ENCODE data around the gene TMEM131L.
"Not testable (repeated sequence)": the region's sequence is repeated elsewhere in the genome, so short reads cannot be mapped to it uniquely, and the experiment has no call there.

The TMEM131L gene

DNA sequence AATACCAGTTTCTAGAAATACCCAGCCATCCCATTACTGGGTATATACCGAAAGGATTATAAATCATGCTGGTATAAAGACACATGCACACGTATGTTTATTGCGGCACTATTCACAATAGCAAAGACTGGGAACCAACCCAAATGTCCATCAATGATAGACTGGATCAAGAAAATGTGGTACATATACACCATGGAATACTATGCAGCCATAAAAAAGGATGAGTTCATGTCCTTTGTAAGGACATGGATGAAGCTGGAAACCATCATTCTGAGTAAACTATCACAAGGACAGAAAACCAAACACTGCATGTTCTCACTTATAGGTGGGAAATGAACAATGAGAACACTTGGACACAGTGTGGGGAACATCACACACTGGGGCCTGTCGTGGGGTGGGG lies 4.6 kb upstream of the TMEM131L start:
- not testable (repeated sequence) for H3K36me3 ChIP-seq (ENCODE audit: insufficient read depth, low read length); H3K9ac ChIP-seq (ENCODE audit: low read depth, low read length); H3K4me1 ChIP-seq (ENCODE audit: insufficient read depth, low read length); H3K9me3 ChIP-seq (ENCODE audit: control insufficient read depth, insufficient read depth, low read length)

DNA sequence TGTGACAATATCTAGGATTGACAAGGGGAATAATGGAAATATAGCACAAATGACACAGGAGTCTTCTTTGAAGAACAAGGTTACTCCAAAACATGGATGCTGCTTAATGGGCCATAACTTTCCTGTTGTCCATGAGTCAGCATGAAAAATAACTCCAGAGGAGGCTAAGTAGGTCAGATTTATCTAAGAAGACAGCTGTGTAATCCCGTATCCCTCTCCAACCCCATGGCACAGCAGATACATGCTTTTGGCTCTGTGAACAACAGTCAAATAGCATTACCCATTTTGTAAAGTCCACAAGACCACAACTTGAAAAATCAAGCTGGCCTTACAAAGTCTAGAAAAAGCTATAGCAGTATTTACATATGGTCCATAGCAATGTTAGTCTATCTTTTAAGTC lies 2.1 kb upstream of the TMEM131L start:
- H3K36me3 ChIP-seq (ENCODE audit: insufficient read depth, low read length): no peaks in the 10 kb centered on the region
- H3K9ac ChIP-seq (ENCODE audit: low read depth, low read length): no peak overlapping the region
- no peaks in the 10 kb centered on the region for H3K9me3 ChIP-seq (ENCODE audit: control insufficient read depth, insufficient read depth, low read length)
- H3K4me1 ChIP-seq (ENCODE audit: insufficient read depth, low read length): no peaks in the 10 kb centered on the region

DNA sequence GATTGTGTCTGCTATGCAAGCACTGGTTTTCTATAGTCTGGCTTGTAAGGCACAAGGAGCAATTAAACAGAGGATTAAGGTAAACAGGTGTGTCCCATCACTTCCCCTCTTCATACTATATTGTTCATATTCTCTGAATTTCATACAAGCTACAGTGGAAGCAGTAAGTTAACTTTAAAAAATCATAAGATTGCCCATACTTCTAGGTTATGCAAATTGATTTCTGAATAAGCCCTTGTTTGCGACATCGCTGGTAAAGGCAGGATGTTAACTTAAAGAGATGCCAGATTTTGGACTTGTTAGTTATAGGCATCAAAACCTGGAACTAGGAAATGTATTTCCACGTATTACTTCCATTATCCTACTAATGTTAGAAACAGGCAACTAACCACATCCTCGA lies 1.0 kb upstream of the TMEM131L start:
- Histone ChIP-seq H3K9me3 (ENCODE audit: control insufficient read depth, insufficient read depth, low read length) (no peaks in the 10 kb centered on the region), H3K36me3 (ENCODE audit: insufficient read depth, low read length) (no peaks in the 10 kb centered on the region), H3K4me1 (ENCODE audit: insufficient read depth, low read length) (no peaks in the 10 kb centered on the region), H3K9ac (ENCODE audit: low read depth, low read length) (peak overlapping the region; percentile 80; the same call in 1 of the 2 replicates)

DNA sequence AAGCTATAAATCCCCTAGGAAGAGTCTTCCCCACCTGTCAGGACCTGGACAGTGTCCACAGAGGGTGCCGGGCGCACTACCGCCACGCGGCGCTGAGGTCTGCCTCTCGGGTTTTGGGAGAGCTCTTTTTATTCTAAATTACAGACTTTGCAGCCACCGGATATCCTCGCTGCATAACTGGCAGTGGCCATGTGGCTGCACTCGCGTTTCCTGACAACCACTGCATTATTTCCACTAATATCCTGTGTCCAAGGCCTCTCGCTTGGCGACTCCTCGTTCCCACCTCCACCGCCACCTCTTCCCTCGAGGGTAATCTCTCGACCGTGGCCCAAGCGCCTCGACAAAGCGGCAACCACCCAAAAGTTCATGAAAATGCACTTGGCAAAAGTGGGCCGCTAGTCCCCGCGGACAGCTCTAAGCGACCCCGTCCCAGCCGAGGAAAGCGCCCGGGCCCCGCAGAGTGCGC lies 512 bp upstream of the TMEM131L start:
- peak overlapping the region; percentile 80 for H3K9ac ChIP-seq (ENCODE audit: low read depth, low read length)

GRCh38 chr4:153466949-153467896 lies 1.1 kb downstream of the TMEM131L start:
- Histone ChIP-seq H3K9ac (ENCODE audit: low read depth, low read length) (peak overlapping the region; percentile 93), H3K9me3 (ENCODE audit: control insufficient read depth, insufficient read depth, low read length) (no peaks in the 10 kb centered on the region), H3K4me1 (ENCODE audit: insufficient read depth, low read length) (no peaks in the 10 kb centered on the region), H3K36me3 (ENCODE audit: insufficient read depth, low read length) (no peaks in the 10 kb centered on the region)

More for the DNA sequence above, 512 bp upstream of the TMEM131L start:
- no peaks in the 10 kb centered on the region for H3K36me3 ChIP-seq (ENCODE audit: insufficient read depth, low read length)
- H3K4me1 ChIP-seq (ENCODE audit: insufficient read depth, low read length): no peaks in the 10 kb centered on the region
- no peaks in the 10 kb centered on the region for H3K9me3 ChIP-seq (ENCODE audit: control insufficient read depth, insufficient read depth, low read length)

GRCh38 chr4:153467897-153468262 lies 1.7 kb downstream of the TMEM131L start:
- Histone ChIP-seq H3K9me3 (ENCODE audit: control insufficient read depth, insufficient read depth, low read length) (no peaks in the 10 kb centered on the region), H3K4me1 (ENCODE audit: insufficient read depth, low read length) (no peaks in the 10 kb centered on the region), H3K36me3 (ENCODE audit: insufficient read depth, low read length) (no peaks in the 10 kb centered on the region), H3K9ac (ENCODE audit: low read depth, low read length) (no peak overlapping the region; the same call in 1 of the 2 replicates)

- Histone ChIP-seq H3K4me1 (ENCODE audit: insufficient read depth, low read length) (no peaks in the 10 kb centered on the region), H3K36me3 (ENCODE audit: insufficient read depth, low read length) (no peaks in the 10 kb centered on the region), H3K9me3 (ENCODE audit: control insufficient read depth, insufficient read depth, low read length) (no peaks in the 10 kb centered on the region), H3K9ac (ENCODE audit: low read depth, low read length) (no peak overlapping the region)
Measured at GRCh38 chr4:153468587-153468986, 2.4 kb downstream of the TMEM131L start.

DNA sequence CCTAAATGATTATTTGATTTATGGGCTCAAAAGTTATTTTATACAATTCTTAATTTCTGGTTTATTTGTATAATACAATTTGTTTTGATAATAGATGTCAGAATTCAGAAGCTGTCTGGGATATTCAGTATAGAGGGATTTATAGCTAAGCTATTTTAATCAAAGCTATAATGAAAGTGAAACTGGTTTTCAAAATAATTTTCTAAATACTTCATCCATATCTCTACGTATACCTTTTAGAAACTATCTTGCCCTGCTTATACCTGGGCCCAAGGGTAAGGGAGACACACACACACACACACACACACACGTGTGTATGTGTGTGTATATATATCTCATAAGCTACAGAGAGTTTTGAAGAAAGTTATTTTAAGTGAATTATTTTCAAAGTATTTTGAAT lies 2.9 kb downstream of the TMEM131L start:
- H3K4me1 ChIP-seq (ENCODE audit: insufficient read depth, low read length): no peaks in the 10 kb centered on the region; the same call in 1 of the 2 replicates
- no peak overlapping the region for H3K9ac ChIP-seq (ENCODE audit: low read depth, low read length)
- no peaks in the 10 kb centered on the region for H3K36me3 ChIP-seq (ENCODE audit: insufficient read depth, low read length)
- H3K9me3 ChIP-seq (ENCODE audit: control insufficient read depth, insufficient read depth, low read length): no peaks in the 10 kb centered on the region

DNA sequence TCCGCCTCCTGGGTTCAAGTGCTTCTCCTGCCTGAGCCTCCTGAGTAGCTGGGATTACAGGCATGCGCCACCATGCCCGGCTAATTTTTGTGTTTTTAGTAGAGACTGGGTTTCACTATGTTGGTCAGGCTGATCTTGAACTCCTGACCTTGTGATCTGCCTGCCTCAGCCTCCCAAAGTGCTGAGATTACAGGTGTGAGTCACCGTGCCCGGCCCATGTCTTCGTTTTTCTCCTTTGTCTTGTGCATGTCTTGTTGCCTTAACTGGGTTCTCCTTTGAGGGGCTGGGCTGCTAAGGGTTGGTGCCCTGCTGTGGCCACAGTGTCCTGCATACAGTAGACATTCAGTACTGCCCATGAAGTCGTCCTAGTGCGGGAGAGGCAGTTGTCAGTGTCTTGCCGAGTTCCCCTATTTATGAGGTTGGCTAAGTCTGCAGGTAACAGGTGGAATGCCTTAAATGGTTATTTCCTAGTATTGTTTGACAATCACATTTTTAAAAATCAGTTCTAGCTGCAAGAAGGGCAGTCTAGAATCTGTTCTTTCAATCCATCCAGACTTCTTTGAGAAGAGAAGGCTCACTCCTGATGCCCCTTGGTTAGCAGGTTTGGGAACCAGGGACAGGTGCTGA lies 5.0 kb downstream of the TMEM131L start:
- H3K4me1 ChIP-seq (ENCODE audit: insufficient read depth, low read length); H3K36me3 ChIP-seq (ENCODE audit: insufficient read depth, low read length); H3K9ac ChIP-seq (ENCODE audit: low read depth, low read length); H3K9me3 ChIP-seq (ENCODE audit: control insufficient read depth, insufficient read depth, low read length): not testable (repeated sequence)

DNA sequence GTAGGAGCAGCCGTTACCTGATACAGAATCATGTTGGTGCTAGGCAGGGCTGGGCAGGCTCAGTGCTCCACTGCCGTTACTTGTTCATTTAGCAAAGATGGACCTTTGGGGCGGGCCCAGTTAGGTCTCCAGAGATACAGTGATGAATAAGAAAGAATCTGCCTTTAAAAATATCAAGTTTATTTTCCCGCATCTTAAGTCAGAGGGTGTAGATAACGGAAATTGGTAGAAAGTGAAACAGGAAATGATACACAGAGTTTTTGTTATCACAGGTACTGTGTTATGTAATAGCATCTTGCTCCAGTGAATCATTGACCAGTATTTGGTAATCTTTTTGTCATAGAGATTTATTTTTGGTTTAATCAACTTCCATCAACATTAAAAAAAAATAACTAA lies 5.5 kb downstream of the TMEM131L start:
- no peaks in the 10 kb centered on the region; the same call in 1 of the 2 replicates for H3K4me1 ChIP-seq (ENCODE audit: insufficient read depth, low read length)
- no peak overlapping the region for H3K9ac ChIP-seq (ENCODE audit: low read depth, low read length)
- no peaks in the 10 kb centered on the region for H3K9me3 ChIP-seq (ENCODE audit: control insufficient read depth, insufficient read depth, low read length)
- no peaks in the 10 kb centered on the region; the same call in 1 of the 2 replicates for H3K36me3 ChIP-seq (ENCODE audit: insufficient read depth, low read length)

- peaks cover 3% of the 10 kb centered on the region; the same call in 1 of the 2 replicates for H3K4me1 ChIP-seq (ENCODE audit: insufficient read depth, low read length)
- H3K36me3 ChIP-seq (ENCODE audit: insufficient read depth, low read length): no peaks in the 10 kb centered on the region; the same call in 1 of the 2 replicates
- H3K9ac ChIP-seq (ENCODE audit: low read depth, low read length): no peak overlapping the region
- no peaks in the 10 kb centered on the region for H3K9me3 ChIP-seq (ENCODE audit: control insufficient read depth, insufficient read depth, low read length)
Measured at GRCh38 chr4:153472122-153473037, 6.2 kb downstream of the TMEM131L start.

GRCh38 chr4:153474251-153474650 lies 8.1 kb downstream of the TMEM131L start:
- Histone ChIP-seq H3K9ac (ENCODE audit: low read depth, low read length) (no peak overlapping the region), H3K36me3 (ENCODE audit: insufficient read depth, low read length) (no peaks in the 10 kb centered on the region; the same call in 1 of the 2 replicates), H3K9me3 (ENCODE audit: control insufficient read depth, insufficient read depth, low read length) (no peaks in the 10 kb centered on the region), H3K4me1 (ENCODE audit: insufficient read depth, low read length) (peaks cover 7% of the 10 kb centered on the region)

DNA sequence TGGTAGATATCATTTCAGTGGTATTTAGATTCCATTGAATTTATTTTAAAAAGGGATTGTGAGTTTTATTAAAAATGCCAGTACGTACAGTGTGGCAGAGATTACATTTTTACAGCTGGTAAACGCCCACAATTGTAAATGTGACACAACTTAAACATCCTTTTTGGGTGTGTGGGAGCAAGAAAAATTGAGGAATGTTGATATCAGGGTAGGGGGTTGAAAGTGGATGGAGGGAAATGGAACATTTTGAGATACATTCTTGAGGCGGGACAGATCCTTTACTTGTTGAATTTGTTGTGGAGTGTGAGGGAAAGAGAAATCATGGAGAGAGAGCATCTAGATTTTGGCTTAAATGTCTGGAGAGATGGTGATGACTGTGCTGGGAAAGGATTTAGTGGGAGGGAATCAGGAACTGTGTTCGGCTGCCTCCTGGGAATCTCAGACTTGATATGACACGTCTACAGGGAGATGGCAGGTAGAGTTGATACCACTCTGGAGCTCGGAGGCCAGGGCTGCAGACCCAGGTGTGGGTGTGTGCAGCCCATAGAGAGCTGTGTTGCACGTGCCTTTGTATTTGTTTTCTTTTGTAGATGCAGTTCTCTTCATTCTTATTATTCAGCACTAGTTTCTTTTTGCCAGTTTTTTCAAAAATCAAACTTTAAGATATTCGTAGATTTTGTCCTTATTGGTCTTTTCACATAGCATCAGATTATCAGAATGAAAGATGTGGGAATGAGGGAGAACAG lies 10.8 kb downstream of the TMEM131L start:
- Histone ChIP-seq H3K4me1 (ENCODE audit: insufficient read depth, low read length) (peaks cover 12% of the 10 kb centered on the region), H3K9me3 (ENCODE audit: control insufficient read depth, insufficient read depth, low read length) (no peaks in the 10 kb centered on the region), H3K36me3 (ENCODE audit: insufficient read depth, low read length) (peaks cover 5% of the 10 kb centered on the region; the same call in 1 of the 2 replicates), H3K9ac (ENCODE audit: low read depth, low read length) (no peak overlapping the region)

All from ES-I3 (cell line).